ENCODE results near the gene CHCHD4. TPM values are rescaled to one million over a fixed set of nuclear protein-coding genes. Genes with fewer than 3 reads are reported as not detected.

The CHCHD4 gene
- total RNA-seq: 10 to 100 TPM; 18.6 to 25.4 (median 24.2) TPM

DNA sequence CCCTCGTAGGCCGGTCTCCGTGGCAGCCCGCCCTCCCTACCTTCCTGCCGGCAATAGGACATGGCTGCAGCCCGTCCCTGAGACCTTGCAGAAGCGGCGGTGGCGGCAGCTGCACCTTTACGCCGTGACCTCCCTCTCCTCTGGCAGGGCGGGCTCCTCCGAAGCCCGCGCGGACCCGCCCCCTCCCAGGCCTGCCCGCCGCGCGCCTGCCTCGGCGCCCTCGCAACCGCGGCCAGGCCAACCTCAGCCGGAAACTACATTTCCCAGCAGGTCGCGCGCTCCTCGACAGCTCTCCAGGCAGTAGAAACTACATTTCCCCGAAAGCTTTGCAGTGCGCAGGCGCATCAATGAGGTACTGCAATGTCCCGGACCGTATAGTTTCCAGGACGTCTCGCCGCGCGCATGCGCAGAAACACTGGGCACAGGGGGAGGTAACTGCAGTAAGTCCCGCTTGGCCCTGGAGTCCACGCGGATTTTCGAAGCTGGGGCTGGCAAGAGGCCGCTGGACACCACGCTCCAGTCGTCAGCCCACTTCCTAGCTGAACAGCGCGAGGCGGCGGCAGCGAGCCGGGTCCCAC lies at the start of gene CHCHD4, which contains the start of gene TMEM43:
CHCHD4 (minus strand) TSS at position 256 of the 578 bp plus-strand sequence; CDS start at position 62, 194 bp downstream.
TMEM43 (plus strand) TSS at position 438 of the 578 bp plus-strand sequence. CDS start 142 bp downstream, outside the sequence.
- peaks cover 56% of the 10 kb centered on the region for H3K4me1 Mint-ChIP-seq (ENCODE audit: low read depth)
- peaks cover 45% of the 10 kb centered on the region for H3K36me3 Mint-ChIP-seq (ENCODE audit: insufficient read depth)
- H3K9me3 Mint-ChIP-seq: no peaks in the 10 kb centered on the region
- peak within 1 kb of the TSS; percentile 97 for H3K4me3 Mint-ChIP-seq
- peak; percentile 97 for DNase-seq
- H3K27me3 Mint-ChIP-seq (ENCODE audit: low read depth): no peaks in the 10 kb centered on the region
- ATAC-seq: peak; percentile 88 to 91

DNA sequence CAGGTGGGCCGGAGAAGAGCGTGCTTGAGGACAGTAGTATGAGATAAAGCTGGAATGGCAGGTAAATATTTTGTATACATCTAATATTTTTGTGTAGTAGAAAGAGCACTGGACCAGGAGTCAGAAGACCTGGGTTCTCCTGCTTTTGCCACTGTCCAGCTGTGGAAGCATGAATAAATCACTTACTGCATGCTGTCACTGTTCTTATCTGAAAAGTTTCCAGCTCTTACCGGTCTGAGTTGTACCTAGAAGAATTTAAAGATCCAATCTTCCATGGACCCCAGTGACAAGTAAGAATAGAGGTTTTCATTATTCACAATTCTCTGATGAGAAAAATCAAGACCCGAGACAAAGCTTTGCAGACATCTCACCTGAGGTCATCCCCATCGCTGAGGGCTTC lies 47.8 kb upstream of the CHCHD4 start:
- Mint-ChIP-seq H3K9me3 (no peaks in the 10 kb centered on the region), H3K4me1 (ENCODE audit: low read depth) (peaks cover 54% of the 10 kb centered on the region), H3K4me3 (no peak overlapping the region), H3K27me3 (ENCODE audit: low read depth) (no peaks in the 10 kb centered on the region), H3K36me3 (ENCODE audit: insufficient read depth) (peaks cover 42% of the 10 kb centered on the region)
- DNase-seq (no peak), ATAC-seq (no peak)

DNA sequence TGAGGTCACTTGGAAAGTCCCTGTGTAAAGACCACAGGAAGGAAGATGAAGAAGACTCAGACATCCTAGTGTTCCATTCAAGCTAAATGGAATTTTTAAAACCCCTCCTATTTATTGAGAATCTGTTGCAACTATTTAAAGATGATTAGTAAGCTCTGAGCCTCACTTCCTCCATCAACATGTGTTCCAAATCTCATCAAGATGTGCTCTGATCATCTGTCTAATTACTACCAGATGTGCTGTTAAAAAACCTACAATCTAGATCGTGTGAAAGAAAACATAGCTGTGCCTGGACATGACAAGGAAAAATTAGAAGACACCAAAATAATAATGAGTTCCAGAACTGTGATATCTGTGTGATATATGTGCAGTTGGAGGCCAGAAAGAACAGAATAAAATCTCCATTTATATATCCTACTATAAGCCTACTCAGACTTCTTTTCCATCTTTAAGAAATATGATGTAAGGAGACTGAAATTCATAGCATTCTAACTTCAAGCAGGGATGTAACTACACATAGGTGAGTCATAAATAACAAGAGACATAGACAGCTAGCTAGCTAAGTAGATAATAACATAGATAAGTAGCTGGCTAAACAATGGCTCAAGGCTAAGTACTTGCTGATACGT lies 46.0 kb upstream of the CHCHD4 start:
- H3K4me1 Mint-ChIP-seq (ENCODE audit: low read depth): peaks cover 40% of the 10 kb centered on the region

DNA sequence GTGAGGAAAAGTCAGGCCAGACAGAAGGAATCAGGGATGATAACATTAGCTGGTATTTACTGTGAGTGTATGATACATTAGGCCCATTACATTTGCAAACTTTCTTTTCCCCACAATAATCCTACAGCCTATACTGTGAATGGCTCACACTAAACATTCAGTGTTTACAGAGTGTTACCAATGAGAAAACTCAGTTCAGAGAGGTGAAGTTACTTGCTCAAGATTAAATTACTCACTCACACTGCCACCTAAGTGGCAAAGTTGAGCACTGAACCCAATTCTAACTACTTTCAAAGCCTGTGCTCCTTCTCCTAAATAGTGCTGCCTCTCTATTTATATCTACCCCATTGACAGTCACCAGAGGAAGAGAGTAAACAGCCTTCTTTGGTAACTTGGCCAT lies 45.2 kb upstream of the CHCHD4 start:
- ATAC-seq (no peak), DNase-seq (no peak)
- H3K27me3 Mint-ChIP-seq (ENCODE audit: low read depth): no peaks in the 10 kb centered on the region
- no peaks in the 10 kb centered on the region for H3K9me3 Mint-ChIP-seq
- H3K36me3 Mint-ChIP-seq (ENCODE audit: insufficient read depth): peaks cover 66% of the 10 kb centered on the region
- peaks cover 32% of the 10 kb centered on the region for H3K4me1 Mint-ChIP-seq (ENCODE audit: low read depth)
- no peak overlapping the region for H3K4me3 Mint-ChIP-seq

More for the DNA sequence above, 46.0 kb upstream of the CHCHD4 start:
- H3K27me3 Mint-ChIP-seq (ENCODE audit: low read depth): no peaks in the 10 kb centered on the region
- H3K9me3 Mint-ChIP-seq: no peaks in the 10 kb centered on the region
- no peak for DNase-seq
- H3K36me3 Mint-ChIP-seq (ENCODE audit: insufficient read depth): peaks cover 58% of the 10 kb centered on the region
- no peak for ATAC-seq
- H3K4me3 Mint-ChIP-seq: no peak overlapping the region

DNA sequence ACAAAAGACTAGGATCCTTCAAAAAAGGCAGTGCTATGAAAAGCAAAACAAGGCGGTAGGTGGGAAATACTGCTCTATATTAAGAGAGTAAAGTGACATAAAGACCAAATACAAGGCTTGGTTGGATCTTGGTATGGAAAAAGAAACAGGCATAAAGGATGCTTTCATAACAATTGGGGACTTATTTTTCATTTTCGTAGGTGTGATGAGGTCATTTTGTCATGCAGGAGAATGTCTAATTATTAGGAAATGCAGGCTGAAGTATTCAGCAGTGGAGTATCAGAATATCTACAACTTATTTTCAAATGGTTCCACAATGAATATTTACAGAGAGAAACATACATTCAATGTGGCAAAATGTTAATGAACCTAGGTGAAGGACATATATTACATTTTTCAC lies 44.8 kb upstream of the CHCHD4 start:
- ATAC-seq: no peak
- H3K36me3 Mint-ChIP-seq (ENCODE audit: insufficient read depth): peaks cover 71% of the 10 kb centered on the region
- no peaks in the 10 kb centered on the region for H3K27me3 Mint-ChIP-seq (ENCODE audit: low read depth)
- peaks cover 29% of the 10 kb centered on the region for H3K4me1 Mint-ChIP-seq (ENCODE audit: low read depth)
- no peak for DNase-seq
- no peak overlapping the region for H3K4me3 Mint-ChIP-seq
- no peaks in the 10 kb centered on the region for H3K9me3 Mint-ChIP-seq

DNA sequence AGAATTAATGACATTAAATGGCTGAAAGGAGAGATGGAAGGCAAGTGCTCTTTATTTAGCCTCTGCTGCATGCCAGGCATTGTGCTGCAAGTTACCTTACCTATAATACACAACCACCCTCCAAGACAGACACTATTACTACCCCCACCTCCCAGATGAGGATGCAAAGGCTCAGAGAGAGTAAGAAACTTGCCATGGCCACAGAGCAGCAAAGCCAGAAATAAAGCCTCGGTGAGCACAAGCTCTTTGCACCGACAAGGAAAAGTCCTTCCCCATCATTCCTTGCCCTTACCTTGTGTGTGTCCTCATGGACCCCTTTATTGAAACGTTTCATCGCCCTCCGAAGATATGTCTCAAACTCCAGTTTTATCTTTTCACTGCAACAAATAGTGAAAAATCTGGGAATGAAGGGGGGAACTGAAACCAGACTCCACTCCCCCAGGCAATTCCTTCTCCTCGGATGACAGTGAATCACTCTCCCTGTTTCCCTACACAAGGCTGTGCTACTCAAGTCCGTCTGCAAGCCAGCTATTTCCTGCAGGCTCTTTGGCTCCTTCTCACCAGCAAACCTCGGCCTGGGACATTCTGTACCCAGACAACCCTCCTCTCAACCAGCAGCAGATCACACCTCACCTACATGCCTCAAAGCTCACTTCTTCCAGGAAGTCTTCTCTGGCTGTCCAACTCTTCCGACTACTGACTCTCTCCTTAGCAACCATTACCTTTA lies 42.4 kb upstream of the CHCHD4 start:
- peaks cover 85% of the 10 kb centered on the region for H3K36me3 Mint-ChIP-seq (ENCODE audit: insufficient read depth)
- peaks cover 17% of the 10 kb centered on the region for H3K4me1 Mint-ChIP-seq (ENCODE audit: low read depth)
- ATAC-seq: no peak
- DNase-seq: no peak
- peaks cover 6% of the 10 kb centered on the region for H3K9me3 Mint-ChIP-seq
- no peak overlapping the region for H3K4me3 Mint-ChIP-seq
- no peaks in the 10 kb centered on the region for H3K27me3 Mint-ChIP-seq (ENCODE audit: low read depth)

DNA sequence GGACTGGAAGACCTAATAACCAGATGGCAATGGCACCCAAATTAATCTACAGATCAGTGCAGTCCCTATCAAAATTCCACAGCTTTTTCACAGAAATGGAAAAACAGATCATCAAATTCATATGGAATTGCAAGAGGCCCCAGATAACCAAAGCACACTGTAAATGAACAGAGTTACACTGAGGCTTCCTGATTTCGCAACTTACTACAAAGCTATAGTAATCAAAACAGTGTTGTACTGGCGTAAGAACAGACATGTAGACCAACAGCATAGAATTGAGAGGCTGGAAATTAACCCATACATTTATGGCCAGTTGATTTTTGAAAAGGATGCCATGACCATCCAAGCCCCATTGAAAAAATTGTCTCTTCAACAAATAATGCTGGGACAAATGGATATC lies 37.5 kb upstream of the CHCHD4 start:
- no peak overlapping the region for H3K4me3 Mint-ChIP-seq
- H3K4me1 Mint-ChIP-seq (ENCODE audit: low read depth): peaks cover 2% of the 10 kb centered on the region
- no peak for ATAC-seq
- no peak for DNase-seq
- no peaks in the 10 kb centered on the region for H3K27me3 Mint-ChIP-seq (ENCODE audit: low read depth)
- peaks cover 90% of the 10 kb centered on the region for H3K36me3 Mint-ChIP-seq (ENCODE audit: insufficient read depth)
- H3K9me3 Mint-ChIP-seq: peaks cover 16% of the 10 kb centered on the region

DNA sequence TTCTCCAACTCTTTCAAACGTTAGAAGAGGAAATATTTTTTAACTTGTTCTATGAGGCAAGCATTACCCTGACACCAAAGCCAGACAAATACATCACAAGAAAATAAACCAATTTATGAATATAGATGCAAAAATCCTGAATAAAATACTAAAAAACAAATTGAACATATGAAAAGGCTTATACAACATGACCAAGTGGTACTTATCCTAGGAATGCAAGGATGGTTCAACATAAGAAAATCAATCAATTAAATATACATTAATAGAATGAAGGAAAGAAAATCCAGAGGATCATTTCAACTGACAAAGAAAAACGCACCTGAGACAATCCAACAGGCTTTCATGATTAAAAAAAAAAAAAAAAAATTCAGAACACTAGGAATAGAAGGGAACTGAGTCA lies 36.6 kb upstream of the CHCHD4 start:
- no peak for ATAC-seq
- H3K27me3 Mint-ChIP-seq (ENCODE audit: low read depth): no peaks in the 10 kb centered on the region
- DNase-seq: no peak
- peaks cover 16% of the 10 kb centered on the region for H3K9me3 Mint-ChIP-seq
- H3K4me3 Mint-ChIP-seq: no peak overlapping the region
- H3K36me3 Mint-ChIP-seq (ENCODE audit: insufficient read depth): peaks cover 84% of the 10 kb centered on the region
- H3K4me1 Mint-ChIP-seq (ENCODE audit: low read depth): peaks cover 8% of the 10 kb centered on the region

DNA sequence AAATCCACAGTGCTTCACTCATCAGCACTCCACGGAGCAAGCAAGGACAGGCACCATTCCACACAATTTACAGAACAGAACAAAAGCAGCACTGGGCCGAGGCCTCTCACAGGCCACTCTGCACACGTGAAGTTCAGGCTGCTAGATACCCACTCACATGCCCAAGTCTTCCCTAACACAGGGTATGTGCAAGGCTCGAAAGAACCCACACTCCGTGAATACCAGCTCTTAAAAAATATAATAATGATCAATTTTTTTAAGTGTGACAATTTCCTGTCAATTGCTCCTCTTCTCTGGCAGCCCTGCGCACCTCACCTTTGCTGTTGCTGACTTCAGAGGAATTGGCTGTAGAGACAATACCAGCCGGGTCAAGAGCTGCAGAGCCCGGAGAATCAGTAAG lies 34.8 kb upstream of the CHCHD4 start:
- Mint-ChIP-seq H3K36me3 (ENCODE audit: insufficient read depth) (peaks cover 78% of the 10 kb centered on the region), H3K27me3 (ENCODE audit: low read depth) (no peaks in the 10 kb centered on the region), H3K4me3 (no peak overlapping the region), H3K4me1 (ENCODE audit: low read depth) (peaks cover 11% of the 10 kb centered on the region), H3K9me3 (peaks cover 16% of the 10 kb centered on the region)
- ATAC-seq (no peak), DNase-seq (no peak)

DNA sequence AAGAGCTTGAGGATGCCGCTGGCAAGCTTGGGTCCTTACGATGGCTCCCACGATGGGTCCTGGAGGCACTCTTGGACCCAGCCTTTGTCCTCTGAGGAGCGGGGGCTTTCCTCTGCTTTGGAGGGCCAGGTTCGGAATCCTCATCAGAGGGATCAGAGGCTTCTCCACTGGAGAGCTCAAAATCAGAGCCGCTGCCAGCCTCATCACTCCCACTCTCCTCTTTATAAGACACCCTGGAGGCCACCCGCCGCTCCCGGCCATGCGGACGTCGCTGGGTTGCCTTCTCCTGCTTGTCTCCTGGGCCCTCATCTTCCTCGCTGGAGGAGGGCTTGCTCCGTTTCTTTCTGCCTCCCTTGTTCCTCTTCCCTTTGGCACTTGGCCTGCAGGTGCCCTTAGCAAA lies 33.7 kb upstream of the CHCHD4 start:
- H3K9me3 Mint-ChIP-seq: peaks cover 16% of the 10 kb centered on the region
- ATAC-seq (no peak), DNase-seq (no peak)
- peaks cover 76% of the 10 kb centered on the region for H3K36me3 Mint-ChIP-seq (ENCODE audit: insufficient read depth)
- no peak overlapping the region for H3K4me3 Mint-ChIP-seq
- H3K4me1 Mint-ChIP-seq (ENCODE audit: low read depth): peaks cover 16% of the 10 kb centered on the region
- H3K27me3 Mint-ChIP-seq (ENCODE audit: low read depth): no peaks in the 10 kb centered on the region

DNA sequence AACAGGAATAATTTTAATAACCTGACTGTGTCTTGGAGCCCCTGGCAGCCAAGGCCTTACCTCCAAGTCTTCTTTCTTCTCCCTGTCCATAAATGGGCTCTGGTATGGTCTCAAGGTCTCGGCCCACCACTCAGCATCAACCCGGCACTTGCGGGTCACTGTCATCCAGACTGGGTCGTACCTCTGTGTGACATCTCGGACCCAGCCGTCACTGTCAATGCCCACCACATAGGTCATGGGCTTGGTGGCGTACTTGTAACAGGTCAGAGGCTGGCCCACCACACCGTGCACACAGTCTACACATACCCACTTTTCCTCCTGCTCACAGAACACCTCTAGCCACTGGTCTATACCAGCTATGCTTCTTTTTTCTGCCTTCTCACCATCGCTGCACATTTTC lies 33.3 kb upstream of the CHCHD4 start:
- no peak for DNase-seq
- Mint-ChIP-seq H3K27me3 (ENCODE audit: low read depth) (no peaks in the 10 kb centered on the region), H3K36me3 (ENCODE audit: insufficient read depth) (peaks cover 73% of the 10 kb centered on the region), H3K4me1 (ENCODE audit: low read depth) (peaks cover 16% of the 10 kb centered on the region), H3K4me3 (no peak overlapping the region), H3K9me3 (peaks cover 16% of the 10 kb centered on the region)
- ATAC-seq: no peak

DNA sequence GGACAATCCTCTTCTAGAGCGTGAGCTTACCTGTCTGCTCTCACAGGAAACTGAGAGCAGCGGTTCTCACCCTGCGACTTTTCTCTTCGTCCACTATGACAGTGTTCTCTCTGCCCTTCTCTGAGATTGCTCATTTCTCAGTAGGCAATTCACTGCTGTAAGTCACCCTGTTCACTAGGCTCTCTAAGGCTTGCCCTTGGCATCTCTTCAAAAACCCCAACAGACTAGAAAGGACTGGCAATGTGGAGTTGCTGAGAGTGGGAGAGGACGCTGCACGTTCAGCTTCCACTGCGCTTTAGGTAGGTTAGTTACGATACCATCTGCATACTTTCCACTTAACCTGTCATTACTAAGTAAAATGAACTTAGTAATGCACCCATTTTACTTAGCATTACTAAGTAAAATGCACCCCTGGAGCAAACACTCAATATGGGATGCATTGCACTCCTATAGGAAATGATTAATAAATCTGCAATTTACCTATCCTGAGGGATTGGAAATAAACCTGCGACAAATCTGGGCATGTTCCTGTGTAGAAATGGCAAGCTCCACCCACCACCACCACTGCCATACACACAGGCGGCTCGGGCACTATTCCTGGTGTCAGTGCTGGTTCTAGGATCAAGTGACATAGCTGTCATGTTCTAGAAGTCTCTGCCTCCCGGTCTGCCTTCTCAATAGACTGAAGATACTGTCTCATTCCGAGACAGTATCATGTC lies 32.3 kb upstream of the CHCHD4 start:
- no peak for ATAC-seq
- no peaks in the 10 kb centered on the region for H3K27me3 Mint-ChIP-seq (ENCODE audit: low read depth)
- peaks cover 10% of the 10 kb centered on the region for H3K9me3 Mint-ChIP-seq
- peaks cover 15% of the 10 kb centered on the region for H3K4me1 Mint-ChIP-seq (ENCODE audit: low read depth)
- H3K36me3 Mint-ChIP-seq (ENCODE audit: insufficient read depth): peaks cover 66% of the 10 kb centered on the region
- DNase-seq: no peak
- no peak overlapping the region for H3K4me3 Mint-ChIP-seq

DNA sequence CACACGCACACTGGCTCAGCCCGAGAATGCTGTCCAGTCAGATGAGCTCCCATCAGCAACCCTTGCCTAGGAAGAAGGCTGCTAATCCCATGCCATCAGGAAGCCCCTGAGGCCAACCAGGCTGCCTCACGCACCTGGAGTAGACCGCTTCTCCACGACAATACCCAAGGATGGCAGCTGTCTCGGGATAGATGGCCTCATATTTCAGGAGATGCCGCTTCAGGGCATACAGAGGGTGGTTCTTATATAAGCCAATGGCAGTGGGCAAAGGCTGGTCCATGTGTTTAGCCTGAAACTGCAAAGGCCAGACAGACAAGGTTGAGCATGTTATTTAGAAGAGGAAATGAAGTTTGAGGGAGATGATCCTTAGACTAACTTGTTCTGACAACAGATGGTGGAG lies 31.5 kb upstream of the CHCHD4 start:
- ATAC-seq: no peak
- peaks cover 58% of the 10 kb centered on the region for H3K36me3 Mint-ChIP-seq (ENCODE audit: insufficient read depth)
- no peak for DNase-seq
- H3K9me3 Mint-ChIP-seq: peaks cover 4% of the 10 kb centered on the region
- no peaks in the 10 kb centered on the region for H3K27me3 Mint-ChIP-seq (ENCODE audit: low read depth)
- H3K4me1 Mint-ChIP-seq (ENCODE audit: low read depth): peaks cover 15% of the 10 kb centered on the region
- no peak overlapping the region for H3K4me3 Mint-ChIP-seq

DNA sequence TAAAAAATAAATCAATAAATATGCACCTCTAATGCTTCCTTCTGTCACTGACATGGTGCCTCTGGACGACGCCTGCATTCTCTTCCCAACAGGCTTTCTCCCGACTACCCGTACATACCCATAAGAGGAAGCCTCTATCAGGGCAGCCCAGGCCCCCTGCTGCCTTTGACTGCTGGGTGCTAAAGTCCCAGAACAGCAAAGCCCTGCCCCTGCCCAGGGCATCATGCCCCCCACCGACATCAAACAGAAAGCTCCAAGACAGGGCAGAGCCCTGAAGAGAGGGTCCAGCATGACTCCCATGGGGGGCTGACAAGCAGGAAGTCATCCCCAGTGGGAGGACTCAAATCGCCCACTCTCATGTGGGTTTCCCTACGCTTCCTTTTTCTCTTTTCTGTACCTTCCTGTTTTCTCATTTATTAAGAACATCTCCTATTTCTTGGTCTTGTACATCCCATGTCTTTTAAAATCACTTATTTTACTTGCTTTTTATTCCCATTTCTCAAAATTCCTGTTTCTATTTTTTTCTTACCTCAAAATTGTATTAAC lies 30.3 kb upstream of the CHCHD4 start:
- DNase-seq: no peak
- no peaks in the 10 kb centered on the region for H3K9me3 Mint-ChIP-seq
- ATAC-seq: no peak
- peaks cover 15% of the 10 kb centered on the region for H3K4me1 Mint-ChIP-seq (ENCODE audit: low read depth)
- no peaks in the 10 kb centered on the region for H3K27me3 Mint-ChIP-seq (ENCODE audit: low read depth)
- H3K36me3 Mint-ChIP-seq (ENCODE audit: insufficient read depth): peaks cover 49% of the 10 kb centered on the region
- no peak overlapping the region for H3K4me3 Mint-ChIP-seq
